ENCODE results near the gene HSPG2. TPM values are rescaled to one million over a fixed set of nuclear protein-coding genes. Genes with fewer than 3 reads are reported as not detected.

HSPG2 gene
- total and polyA plus RNA-seq, 2 of the 13 experiments (the other 11 are each of a cell fraction or from before 2014, with no cell fraction given) = 9.1 to 13.1 TPM

GRCh38 chr1:21931171-21932093, 5.7 kb downstream of the HSPG2 start (continued):
- TF ChIP-seq ZNF572 (CRISPR knock-in tag; IDR thresholded peaks at IDR 0.05) = peak; percentile 56; the same call in 1 of the 2 replicates
- no peak for TF ChIP-seq PLSCR1 (CRISPR knock-in tag; IDR thresholded peaks at IDR 0.05; ENCODE audit: borderline replicate concordance)
- no peak for TF ChIP-seq ZNF512 (CRISPR knock-in tag; IDR thresholded peaks at IDR 0.05)
- TF ChIP-seq SNAPC2 (CRISPR knock-in tag; IDR thresholded peaks at IDR 0.05) = no peak
- peak; percentile 90 for TF ChIP-seq UBTF (CRISPR knock-in tag; IDR thresholded peaks at IDR 0.05)
- no peak for TF ChIP-seq ZBTB1 (CRISPR knock-in tag; IDR thresholded peaks at IDR 0.05; ENCODE audit: borderline replicate concordance)
- no peak for TF ChIP-seq NKX3-1 (CRISPR knock-in tag; IDR thresholded peaks at IDR 0.05)
- TF ChIP-seq ZNF761 (CRISPR knock-in tag; conservative IDR thresholded peaks at IDR 0.05) = 0 out of 2 replicates have a peak, but pooled peaks have one; percentile 29
- TF ChIP-seq BORCS8-MEF2B (CRISPR knock-in tag; IDR thresholded peaks at IDR 0.05) = 0 out of 2 replicates have a peak, but pooled peaks have one; percentile 33
- no peak for TF ChIP-seq GPN1 (CRISPR knock-in tag; IDR thresholded peaks at IDR 0.05; ENCODE audit: borderline replicate concordance)
- TF ChIP-seq ZNF776 (CRISPR knock-in tag; IDR thresholded peaks at IDR 0.05) = no peak
- TF ChIP-seq FOXO1 (CRISPR knock-in tag; IDR thresholded peaks at IDR 0.05) = peak; percentile 15; the same call in 1 of the 2 replicates
- TF ChIP-seq HMG20A (CRISPR knock-in tag; IDR thresholded peaks at IDR 0.05; ENCODE audit: borderline replicate concordance) = peak; percentile 65; the same call in 1 of the 2 replicates
- TF ChIP-seq JUN (CRISPR knock-in tag; IDR thresholded peaks at IDR 0.05) = peak; percentile 91
- no peak for TF ChIP-seq ZNF18 (CRISPR knock-in tag; IDR thresholded peaks at IDR 0.05; ENCODE audit: insufficient replicate concordance)
- TF ChIP-seq ZNF124 (CRISPR knock-in tag; IDR thresholded peaks at IDR 0.05) = no peak
- TF ChIP-seq MBNL3 (CRISPR knock-in tag; conservative IDR thresholded peaks at IDR 0.05) = no peak
- TF ChIP-seq TIGD3 (CRISPR knock-in tag; IDR thresholded peaks at IDR 0.05; ENCODE audit: borderline replicate concordance) = no peak
- peak; percentile 28; the same call in 1 of the 2 replicates for TF ChIP-seq NR2F2 (IDR thresholded peaks at IDR 0.05; ENCODE audit: borderline replicate concordance, low read depth)
- TF ChIP-seq CAMTA2 (CRISPR knock-in tag; IDR thresholded peaks at IDR 0.05; ENCODE audit: borderline replicate concordance) = 0 out of 2 replicates have a peak, but pooled peaks have one; percentile 19
- TF ChIP-seq ZSCAN20 (CRISPR knock-in tag; IDR thresholded peaks at IDR 0.05; ENCODE audit: borderline replicate concordance) = no peak
